WTC11 (cell line): ENCODE data around the gene INTS4. TPM values are rescaled to one million over a fixed set of nuclear protein-coding genes. Genes with fewer than 3 reads are reported as not detected.

Experiments
- ATAC-seq: fragments of 200-7000 bp; cut with Tn5 transposase; 2 replicates; pipeline ENCODE4 v1.10.0; 2021; ENCODE audit warnings: mild to moderate bottlenecking, moderate library complexity
- CTCF ChIA-PET: fragments of 300-600 bp; sonication (Branson Sonifier 250); formaldehyde crosslinking; loops from one replicate; lab custom pipeline; 2021; ENCODE audit warnings: antibody characterized with exemption; lab: Charles Lee
- POLR2A ChIA-PET: fragments of 350-600 bp; sonication (Branson Sonifier 250); formaldehyde crosslinking; loops from one replicate; lab custom pipeline; 2021; ENCODE audit warnings: antibody characterized with exemption; lab: Charles Lee
- DNase-seq: peaks from one replicate; pipeline ENCODE4 v3.0.0; 2021; ENCODE audit warnings: low spot score
- H3K27ac Mint-ChIP-seq: 2 replicates; pipeline ENCODE4 v1.8.0; 2021; ENCODE audit warnings: mixed read lengths
- H3K27me3 Mint-ChIP-seq: 2 replicates; pipeline ENCODE4 v1.8.0; 2021; ENCODE audit warnings: low read depth, mild to moderate bottlenecking, moderate library complexity, mixed read lengths
- H3K36me3 Mint-ChIP-seq: 2 replicates; pipeline ENCODE4 v1.8.0; 2021; ENCODE audit warnings: mixed read lengths
- H3K4me1 Mint-ChIP-seq: 2 replicates; pipeline ENCODE4 v1.8.0; 2022; ENCODE audit warnings: mixed read lengths
- H3K4me3 Mint-ChIP-seq: 2 replicates; pipeline ENCODE4 v1.8.0; 2021; ENCODE audit warnings: mild to moderate bottlenecking, moderate library complexity, mixed read lengths
- H3K9me3 Mint-ChIP-seq: 2 replicates; pipeline ENCODE4 v1.8.0; 2021; ENCODE audit warnings: mixed read lengths
- CBFB ChIP-seq: sonication (generic); formaldehyde crosslinking; IDR thresholded peaks from 2 replicates; pipeline ENCODE4 v1.8.1; 2022; ENCODE audit warnings: mild to moderate bottlenecking, low read depth, missing genetic modification reagents
- E2F1 ChIP-seq: sonication (generic); formaldehyde crosslinking; IDR thresholded peaks from 2 replicates; pipeline ENCODE4 v1.8.0; 2022; ENCODE audit warnings: mild to moderate bottlenecking, missing genetic modification reagents
- E2F4 ChIP-seq: sonication (generic); formaldehyde crosslinking; IDR thresholded peaks from 2 replicates; pipeline ENCODE4 v1.8.1; 2022; ENCODE audit warnings: low read depth, mild to moderate bottlenecking, moderate library complexity, missing genetic modification reagents, borderline replicate concordance
- ELF4 ChIP-seq: sonication (generic); formaldehyde crosslinking; IDR thresholded peaks from 2 replicates; pipeline ENCODE4 v1.8.1; 2022; ENCODE audit warnings: low read depth, mild to moderate bottlenecking, moderate library complexity, missing genetic modification reagents
- ETV6 ChIP-seq: sonication (generic); formaldehyde crosslinking; IDR thresholded peaks from 2 replicates; pipeline ENCODE4 v1.8.1; 2022; ENCODE audit warnings: mild to moderate bottlenecking, missing genetic modification reagents
- GTF2I ChIP-seq: fragments of 250-450 bp; sonication (Bioruptor Pico); conservative IDR thresholded peaks from 2 replicates; pipeline ENCODE4 v1.4.0; 2021; ENCODE audit warnings: mild to moderate bottlenecking
- HMGA2 ChIP-seq: fragments of 250-450 bp; sonication (Bioruptor Pico); IDR thresholded peaks from 2 replicates; pipeline ENCODE4 v1.4.0; 2021; ENCODE audit warnings: mild to moderate bottlenecking, moderate library complexity
- IRF2 ChIP-seq: sonication (generic); formaldehyde crosslinking; IDR thresholded peaks from 2 replicates; pipeline ENCODE4 v1.8.0; 2022; ENCODE audit warnings: low read depth, missing genetic modification reagents, borderline replicate concordance
- JAZF1 ChIP-seq: fragments of 250-450 bp; sonication (Bioruptor Pico); IDR thresholded peaks from 2 replicates; pipeline ENCODE4 v1.9.0; 2021; ENCODE audit warnings: moderate library complexity, mild to moderate bottlenecking, inconsistent platforms
- KAT7 ChIP-seq: sonication (generic); formaldehyde crosslinking; IDR thresholded peaks from 2 replicates; pipeline ENCODE4 v1.8.1; 2023; ENCODE audit warnings: missing genetic modification reagents, mild to moderate bottlenecking, borderline replicate concordance
- MXD4 ChIP-seq: fragments of 250-450 bp; sonication (Bioruptor Pico); IDR thresholded peaks from 2 replicates; pipeline ENCODE4 v1.8.0; 2021; ENCODE audit warnings: mild to moderate bottlenecking, moderate library complexity, borderline replicate concordance
- NR3C1 ChIP-seq: sonication (generic); formaldehyde crosslinking; conservative IDR thresholded peaks from 2 replicates; pipeline ENCODE4 v1.8.1; 2023; ENCODE audit warnings: low read depth, mild to moderate bottlenecking, missing genetic modification reagents
- OVOL2 ChIP-seq: fragments of 250-450 bp; sonication (Bioruptor Pico); IDR thresholded peaks from 2 replicates; pipeline ENCODE4 v1.9.0; 2021; ENCODE audit warnings: mild to moderate bottlenecking, borderline replicate concordance
- SMAD3 ChIP-seq: sonication (generic); formaldehyde crosslinking; IDR thresholded peaks from 2 replicates; pipeline ENCODE4 v1.8.0; 2022; ENCODE audit warnings: missing genetic modification reagents, mild to moderate bottlenecking, borderline replicate concordance
- SMAD4 ChIP-seq: sonication (generic); formaldehyde crosslinking; IDR thresholded peaks from 2 replicates; pipeline ENCODE4 v1.8.0; 2022; ENCODE audit warnings: mild to moderate bottlenecking, missing genetic modification reagents
- TEAD1 ChIP-seq: sonication (generic); formaldehyde crosslinking; IDR thresholded peaks from 2 replicates; pipeline ENCODE4 v1.8.0; 2022; ENCODE audit warnings: mild to moderate bottlenecking, missing genetic modification reagents
- ZNF396 ChIP-seq: fragments of 250-450 bp; sonication (Bioruptor Pico); IDR thresholded peaks from 2 replicates; pipeline ENCODE4 v1.8.0; 2021; ENCODE audit warnings: mild to moderate bottlenecking, moderate library complexity, borderline replicate concordance
- ZNF416 ChIP-seq: fragments of 250-450 bp; sonication (Bioruptor Pico); IDR thresholded peaks from 2 replicates; pipeline ENCODE4 v1.9.0; 2021; ENCODE audit warnings: mild to moderate bottlenecking, inconsistent platforms
- ZNF671 ChIP-seq: fragments of 250-450 bp; sonication (Bioruptor Pico); IDR thresholded peaks from 2 replicates; pipeline ENCODE4 v1.8.0; 2021; ENCODE audit warnings: mild to moderate bottlenecking
- total RNA-seq: library from RNA; stranded (reverse); gene quantifications from 3 replicates; pipeline ENCODE4 v1.2.3, GENCODE V29; 2021
- TF ChIP-seq, protein P1 (sequence below): fragments of 250-450 bp; sonication (Bioruptor Pico); IDR thresholded peaks from 2 replicates; pipeline ENCODE4 v2.1.2; 2022; ENCODE audit warnings: mild to moderate bottlenecking, moderate library complexity
- TF ChIP-seq, protein P2 (sequence below): sonication (generic); formaldehyde crosslinking; IDR thresholded peaks from 2 replicates; pipeline ENCODE4 v1.8.1; 2023; ENCODE audit warnings: mild to moderate bottlenecking, missing genetic modification reagents
- TF ChIP-seq, protein P3 (sequence below): sonication (generic); formaldehyde crosslinking; IDR thresholded peaks from 2 replicates; pipeline ENCODE4 v1.8.1; 2022; ENCODE audit warnings: missing genetic modification reagents, borderline replicate concordance
- TF ChIP-seq, protein P4 (sequence below): sonication (generic); formaldehyde crosslinking; IDR thresholded peaks from 2 replicates; pipeline ENCODE4 v1.8.1; 2023; ENCODE audit warnings: mild to moderate bottlenecking, missing genetic modification reagents, moderate library complexity

The INTS4 gene
- total RNA-seq, 1 experiment from 2014 or later: 34.2 TPM

GRCh38 chr11:78039919-78040671 lies 45.6 kb upstream of the INTS4 start:
- ChIA-PET CTCF (interaction anchor here (0.6 to 1.7 kb wide), 5 partner anchors 8 to 40 kb away, joined by 3 to 4 read pairs (median 4); no protein-coding TSS in a partner anchor), POLR2A (interaction anchor here (1.7 kb wide), 1 partner anchor 45 kb away, joined by 4 read pairs; the partner anchor contains the start of gene INTS4)
- no peaks in the 10 kb centered on the region; the same call in 1 of the 2 replicates for H3K36me3 Mint-ChIP-seq
- DNase-seq (no peak), ATAC-seq (no peak)
- H3K4me3 Mint-ChIP-seq: no peak overlapping the region
- H3K27me3 Mint-ChIP-seq: peaks cover 13% of the 10 kb centered on the region
- peak overlapping the region; percentile 86 for H3K27ac Mint-ChIP-seq
- peaks cover 14% of the 10 kb centered on the region for H3K4me1 Mint-ChIP-seq
- H3K9me3 Mint-ChIP-seq: peaks cover 4% of the 10 kb centered on the region; the same call in 1 of the 2 replicates
- TF ChIP-seq, protein P1, sequence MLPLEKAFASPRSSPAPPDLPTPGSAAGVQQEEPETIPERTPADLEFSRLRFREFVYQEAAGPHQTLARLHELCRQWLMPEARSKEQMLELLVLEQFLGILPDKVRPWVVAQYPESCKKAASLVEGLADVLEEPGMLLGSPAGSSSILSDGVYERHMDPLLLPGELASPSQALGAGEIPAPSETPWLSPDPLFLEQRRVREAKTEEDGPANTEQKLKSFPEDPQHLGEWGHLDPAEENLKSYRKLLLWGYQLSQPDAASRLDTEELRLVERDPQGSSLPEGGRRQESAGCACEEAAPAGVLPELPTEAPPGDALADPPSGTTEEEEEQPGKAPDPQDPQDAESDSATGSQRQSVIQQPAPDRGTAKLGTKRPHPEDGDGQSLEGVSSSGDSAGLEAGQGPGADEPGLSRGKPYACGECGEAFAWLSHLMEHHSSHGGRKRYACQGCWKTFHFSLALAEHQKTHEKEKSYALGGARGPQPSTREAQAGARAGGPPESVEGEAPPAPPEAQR (CRISPR knock-in tag): no peak
- TF ChIP-seq, protein P2, sequence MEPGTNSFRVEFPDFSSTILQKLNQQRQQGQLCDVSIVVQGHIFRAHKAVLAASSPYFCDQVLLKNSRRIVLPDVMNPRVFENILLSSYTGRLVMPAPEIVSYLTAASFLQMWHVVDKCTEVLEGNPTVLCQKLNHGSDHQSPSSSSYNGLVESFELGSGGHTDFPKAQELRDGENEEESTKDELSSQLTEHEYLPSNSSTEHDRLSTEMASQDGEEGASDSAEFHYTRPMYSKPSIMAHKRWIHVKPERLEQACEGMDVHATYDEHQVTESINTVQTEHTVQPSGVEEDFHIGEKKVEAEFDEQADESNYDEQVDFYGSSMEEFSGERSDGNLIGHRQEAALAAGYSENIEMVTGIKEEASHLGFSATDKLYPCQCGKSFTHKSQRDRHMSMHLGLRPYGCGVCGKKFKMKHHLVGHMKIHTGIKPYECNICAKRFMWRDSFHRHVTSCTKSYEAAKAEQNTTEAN: no peak
- no peak for TF ChIP-seq ETV6 (CRISPR knock-in tag)
- TF ChIP-seq, protein P3, sequence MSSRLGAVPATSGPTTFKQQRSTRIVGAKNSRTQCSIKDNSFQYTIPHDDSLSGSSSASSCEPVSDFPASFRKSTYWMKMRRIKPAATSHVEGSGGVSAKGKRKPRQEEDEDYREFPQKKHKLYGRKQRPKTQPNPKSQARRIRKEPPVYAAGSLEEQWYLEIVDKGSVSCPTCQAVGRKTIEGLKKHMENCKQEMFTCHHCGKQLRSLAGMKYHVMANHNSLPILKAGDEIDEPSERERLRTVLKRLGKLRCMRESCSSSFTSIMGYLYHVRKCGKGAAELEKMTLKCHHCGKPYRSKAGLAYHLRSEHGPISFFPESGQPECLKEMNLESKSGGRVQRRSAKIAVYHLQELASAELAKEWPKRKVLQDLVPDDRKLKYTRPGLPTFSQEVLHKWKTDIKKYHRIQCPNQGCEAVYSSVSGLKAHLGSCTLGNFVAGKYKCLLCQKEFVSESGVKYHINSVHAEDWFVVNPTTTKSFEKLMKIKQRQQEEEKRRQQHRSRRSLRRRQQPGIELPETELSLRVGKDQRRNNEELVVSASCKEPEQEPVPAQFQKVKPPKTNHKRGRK (CRISPR knock-in tag): peak; percentile 45; the same call in 1 of the 2 replicates
- no peak for TF ChIP-seq ELF4

DNA sequence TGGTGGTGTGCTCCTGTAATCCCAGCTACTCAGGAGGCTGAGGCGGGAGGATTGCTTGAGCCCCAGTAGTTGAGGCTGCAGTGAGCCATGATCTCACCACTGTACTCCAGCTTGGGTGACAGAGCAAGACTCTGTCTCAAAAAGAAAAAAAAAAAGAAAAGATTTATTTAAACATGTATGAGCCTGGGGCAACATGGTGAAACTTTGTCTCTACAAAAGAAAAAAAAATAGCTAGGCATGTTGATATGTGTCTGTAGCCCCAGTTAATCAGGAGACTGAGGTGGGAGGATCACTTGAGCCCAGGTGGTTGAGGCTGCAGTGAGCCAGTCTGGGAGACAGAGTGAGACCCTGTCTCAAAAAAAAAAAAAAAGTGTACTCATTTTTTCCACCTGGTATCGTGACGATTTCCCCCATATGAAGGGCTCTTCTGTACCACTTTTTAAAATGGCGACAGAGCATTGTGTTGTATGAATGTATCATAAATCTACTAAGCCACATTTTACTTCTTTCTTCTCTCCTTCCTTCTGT lies 45.0 kb upstream of the INTS4 start:
- no peak for TF ChIP-seq SMAD4 (CRISPR knock-in tag)
- no peak for TF ChIP-seq SMAD3
- no peak for TF ChIP-seq E2F4 (CRISPR knock-in tag)
- no peak for TF ChIP-seq GTF2I
- TF ChIP-seq TEAD1 (CRISPR knock-in tag): no peak
- no peak for TF ChIP-seq CBFB (CRISPR knock-in tag)
- no peak for TF ChIP-seq ELF4
- no peak for TF ChIP-seq ZNF396 (CRISPR knock-in tag)
- H3K4me1 Mint-ChIP-seq: peaks cover 14% of the 10 kb centered on the region
- peaks cover 9% of the 10 kb centered on the region for H3K27me3 Mint-ChIP-seq
- H3K27ac Mint-ChIP-seq: no peak overlapping the region
- POLR2A ChIA-PET: no interaction called here
- DNase-seq (no peak), ATAC-seq (no peak)
- peaks cover 4% of the 10 kb centered on the region; the same call in 1 of the 2 replicates for H3K9me3 Mint-ChIP-seq
- CTCF ChIA-PET: interaction anchor here (0.9 to 1.7 kb wide), 2 partner anchors 17 to 19 kb away, joined by 3 to 4 read pairs; no protein-coding TSS in a partner anchor
- no peak overlapping the region for H3K4me3 Mint-ChIP-seq
- H3K36me3 Mint-ChIP-seq: no peaks in the 10 kb centered on the region; the same call in 1 of the 2 replicates

- H3K9me3 Mint-ChIP-seq: peaks cover 4% of the 10 kb centered on the region; the same call in 1 of the 2 replicates
- POLR2A ChIA-PET: no interaction called here
- ATAC-seq (no peak), DNase-seq (no peak)
- no peak overlapping the region for H3K4me3 Mint-ChIP-seq
- no peaks in the 10 kb centered on the region; the same call in 1 of the 2 replicates for H3K36me3 Mint-ChIP-seq
- H3K4me1 Mint-ChIP-seq: peaks cover 14% of the 10 kb centered on the region
- CTCF ChIA-PET: no interaction called here
- H3K27ac Mint-ChIP-seq: no peak overlapping the region
- peaks cover 5% of the 10 kb centered on the region; the same call in 1 of the 2 replicates for H3K27me3 Mint-ChIP-seq
- TF ChIP-seq MXD4 (no peak), ZNF671 (CRISPR knock-in tag) (no peak), HMGA2 (CRISPR knock-in tag) (no peak), CBFB (CRISPR knock-in tag) (no peak), JAZF1 (CRISPR knock-in tag) (no peak), NR3C1 (CRISPR knock-in tag) (no peak), IRF2 (CRISPR knock-in tag) (no peak), ZNF416 (CRISPR knock-in tag) (no peak), KAT7 (no peak), OVOL2 (CRISPR knock-in tag) (no peak), E2F1 (no peak)
- TF ChIP-seq, protein P4, sequence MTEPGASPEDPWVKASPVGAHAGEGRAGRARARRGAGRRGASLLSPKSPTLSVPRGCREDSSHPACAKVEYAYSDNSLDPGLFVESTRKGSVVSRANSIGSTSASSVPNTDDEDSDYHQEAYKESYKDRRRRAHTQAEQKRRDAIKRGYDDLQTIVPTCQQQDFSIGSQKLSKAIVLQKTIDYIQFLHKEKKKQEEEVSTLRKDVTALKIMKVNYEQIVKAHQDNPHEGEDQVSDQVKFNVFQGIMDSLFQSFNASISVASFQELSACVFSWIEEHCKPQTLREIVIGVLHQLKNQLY (CRISPR knock-in tag): no peak
Measured at GRCh38 chr11:78038697-78039313, 44.3 kb upstream of the INTS4 start.
